ENCODE measurements around the gene PCDHGC5. TPM values are rescaled to one million over a fixed set of nuclear protein-coding genes. Genes with fewer than 3 reads are reported as not detected.
A peak's percentile ranks its signal among the peaks of the same experiment; 100 is the strongest.

Gene PCDHGC5
- total RNA-seq, 1 experiment from 2014 or later: 0.25 TPM

DNA sequence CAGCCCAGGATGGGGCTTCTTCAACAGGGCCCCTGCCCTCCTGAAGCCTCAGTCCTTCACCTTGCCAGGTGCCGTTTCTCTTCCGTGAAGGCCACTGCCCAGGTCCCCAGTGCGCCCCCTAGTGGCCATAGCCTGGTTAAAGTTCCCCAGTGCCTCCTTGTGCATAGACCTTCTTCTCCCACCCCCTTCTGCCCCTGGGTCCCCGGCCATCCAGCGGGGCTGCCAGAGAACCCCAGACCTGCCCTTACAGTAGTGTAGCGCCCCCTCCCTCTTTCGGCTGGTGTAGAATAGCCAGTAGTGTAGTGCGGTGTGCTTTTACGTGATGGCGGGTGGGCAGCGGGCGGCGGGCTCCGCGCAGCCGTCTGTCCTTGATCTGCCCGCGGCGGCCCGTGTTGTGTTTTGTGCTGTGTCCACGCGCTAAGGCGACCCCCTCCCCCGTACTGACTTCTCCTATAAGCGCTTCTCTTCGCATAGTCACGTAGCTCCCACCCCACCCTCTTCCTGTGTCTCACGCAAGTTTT is 23.6 kb downstream of the PCDHGC5 start:
- Histone ChIP-seq H3K27me3 (replicated peaks; ENCODE audit: control insufficient read depth, insufficient read depth, low read length) (no peaks in the 10 kb centered on the region), H3K4me3 (ENCODE audit: low read depth, low read length) (no peak overlapping the region), H3K9me3 (no peaks in the 10 kb centered on the region), H3K36me3 (ENCODE audit: control insufficient read depth, insufficient read depth, low read length) (no peaks in the 10 kb centered on the region; the same call in 1 of the 2 replicates), H3K4me1 (no peaks in the 10 kb centered on the region)
- intact Hi-C loops (cut with micrococcal nuclease; ENCODE audit: unreplicated experiment): loop anchor here (2.0 kb wide), 1 partner anchor 100 kb away; the partner anchor contains the start of gene PCDHGA10
- peak overlapping the region; percentile 58 for H3K27ac Mint-ChIP-seq (ENCODE audit: unreplicated experiment)
- no TSS peak for BruUV-seq (replicated peaks)
- POLR2A ChIA-PET: no interaction called here
- CTCF ChIA-PET: interaction anchor here (1.0 kb wide), 1 partner anchor 52 kb away, joined by 3 read pairs; no protein-coding TSS in a partner anchor
- peak; percentile 64 to 77 for DNase-seq
- no peaks in the 10 kb centered on the region for H3K27me3 Mint-ChIP-seq (ENCODE audit: insufficient read depth, unreplicated experiment)
- no peaks in the 10 kb centered on the region for H3K4me1 Mint-ChIP-seq (ENCODE audit: low read depth, unreplicated experiment)
- H3K9me3 Mint-ChIP-seq (ENCODE audit: unreplicated experiment): no peaks in the 10 kb centered on the region
- TF ChIP-seq, protein P1, sequence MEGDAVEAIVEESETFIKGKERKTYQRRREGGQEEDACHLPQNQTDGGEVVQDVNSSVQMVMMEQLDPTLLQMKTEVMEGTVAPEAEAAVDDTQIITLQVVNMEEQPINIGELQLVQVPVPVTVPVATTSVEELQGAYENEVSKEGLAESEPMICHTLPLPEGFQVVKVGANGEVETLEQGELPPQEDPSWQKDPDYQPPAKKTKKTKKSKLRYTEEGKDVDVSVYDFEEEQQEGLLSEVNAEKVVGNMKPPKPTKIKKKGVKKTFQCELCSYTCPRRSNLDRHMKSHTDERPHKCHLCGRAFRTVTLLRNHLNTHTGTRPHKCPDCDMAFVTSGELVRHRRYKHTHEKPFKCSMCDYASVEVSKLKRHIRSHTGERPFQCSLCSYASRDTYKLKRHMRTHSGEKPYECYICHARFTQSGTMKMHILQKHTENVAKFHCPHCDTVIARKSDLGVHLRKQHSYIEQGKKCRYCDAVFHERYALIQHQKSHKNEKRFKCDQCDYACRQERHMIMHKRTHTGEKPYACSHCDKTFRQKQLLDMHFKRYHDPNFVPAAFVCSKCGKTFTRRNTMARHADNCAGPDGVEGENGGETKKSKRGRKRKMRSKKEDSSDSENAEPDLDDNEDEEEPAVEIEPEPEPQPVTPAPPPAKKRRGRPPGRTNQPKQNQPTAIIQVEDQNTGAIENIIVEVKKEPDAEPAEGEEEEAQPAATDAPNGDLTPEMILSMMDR (IDR thresholded peaks at IDR 0.05; ENCODE audit: insufficient read depth in 1 of 2, low read depth in 1 of 2, low read length in 1 of 2, severe bottlenecking in 1 of 2, unreplicated experiment in 1 of 2): peak; percentile 67 to 85
- H3K36me3 Mint-ChIP-seq (ENCODE audit: insufficient read depth, unreplicated experiment): peaks cover 61% of the 10 kb centered on the region
- H3K4me3 Mint-ChIP-seq (ENCODE audit: unreplicated experiment): no peak overlapping the region

DNA sequence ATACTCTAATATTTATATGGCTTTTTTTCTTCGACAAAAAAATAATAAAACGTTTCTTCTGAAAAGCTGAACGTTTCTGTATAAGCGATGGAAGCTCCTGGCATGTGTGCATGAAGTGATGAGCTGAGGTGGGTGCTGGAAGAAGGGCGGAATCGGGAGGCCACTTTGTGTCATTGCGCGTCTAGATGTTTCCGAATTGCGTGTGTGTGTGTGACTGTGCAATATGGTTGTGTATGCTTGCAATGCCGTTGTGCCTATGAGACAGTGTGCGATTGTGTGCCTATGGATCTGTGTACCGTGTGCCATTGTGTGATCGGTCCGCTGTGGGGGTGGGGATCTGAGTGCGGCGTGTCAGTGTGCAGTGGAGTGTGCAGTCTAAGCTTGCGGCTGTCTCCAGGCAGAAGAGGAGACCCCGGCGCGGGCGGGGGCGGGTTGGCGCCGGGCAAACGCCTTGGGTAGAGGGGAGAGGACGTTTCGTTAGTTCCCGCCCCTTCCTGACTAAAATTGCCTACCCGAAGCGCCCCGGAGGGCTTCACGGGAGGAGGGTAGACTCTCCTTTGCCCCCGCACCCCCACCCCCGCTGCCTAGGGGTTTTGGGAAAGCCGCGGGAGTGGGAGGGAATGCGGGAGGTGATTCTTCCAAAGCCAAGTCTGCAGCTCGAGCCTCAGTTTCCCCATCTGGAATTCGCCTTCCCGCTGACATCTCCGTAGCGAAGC is 24.2 kb downstream of the PCDHGC5 start:
- intact Hi-C loops (cut with micrococcal nuclease; ENCODE audit: unreplicated experiment): loop anchor here (2.0 kb wide), 1 partner anchor 100 kb away; the partner anchor contains the start of gene PCDHGA10
- ChIA-PET POLR2A (no interaction called here), CTCF (interaction anchor here (0.6 to 1.1 kb wide), 2 partner anchors 143 to 304 kb away, joined by 3 read pairs; partner anchors contain the start of gene PCDHGB3)
- Histone ChIP-seq H3K27me3 (replicated peaks; ENCODE audit: control insufficient read depth, insufficient read depth, low read length) (no peaks in the 10 kb centered on the region), H3K4me1 (no peaks in the 10 kb centered on the region), H3K4me3 (ENCODE audit: low read depth, low read length) (no peak overlapping the region), H3K9me3 (no peaks in the 10 kb centered on the region), H3K36me3 (ENCODE audit: control insufficient read depth, insufficient read depth, low read length) (no peaks in the 10 kb centered on the region; the same call in 1 of the 2 replicates)
- no peak for DNase-seq
- Mint-ChIP-seq H3K27ac (ENCODE audit: unreplicated experiment) (peak overlapping the region; percentile 58), H3K27me3 (ENCODE audit: insufficient read depth, unreplicated experiment) (no peaks in the 10 kb centered on the region), H3K36me3 (ENCODE audit: insufficient read depth, unreplicated experiment) (peaks cover 67% of the 10 kb centered on the region), H3K9me3 (ENCODE audit: unreplicated experiment) (no peaks in the 10 kb centered on the region), H3K4me1 (ENCODE audit: low read depth, unreplicated experiment) (no peaks in the 10 kb centered on the region), H3K4me3 (ENCODE audit: unreplicated experiment) (no peak overlapping the region)
- BruUV-seq (replicated peaks): no TSS peak
- TF ChIP-seq, protein P1 (IDR thresholded peaks at IDR 0.05; ENCODE audit: insufficient read depth in 1 of 2, low read depth in 1 of 2, low read length in 1 of 2, severe bottlenecking in 1 of 2, unreplicated experiment in 1 of 2): no peak

DNA sequence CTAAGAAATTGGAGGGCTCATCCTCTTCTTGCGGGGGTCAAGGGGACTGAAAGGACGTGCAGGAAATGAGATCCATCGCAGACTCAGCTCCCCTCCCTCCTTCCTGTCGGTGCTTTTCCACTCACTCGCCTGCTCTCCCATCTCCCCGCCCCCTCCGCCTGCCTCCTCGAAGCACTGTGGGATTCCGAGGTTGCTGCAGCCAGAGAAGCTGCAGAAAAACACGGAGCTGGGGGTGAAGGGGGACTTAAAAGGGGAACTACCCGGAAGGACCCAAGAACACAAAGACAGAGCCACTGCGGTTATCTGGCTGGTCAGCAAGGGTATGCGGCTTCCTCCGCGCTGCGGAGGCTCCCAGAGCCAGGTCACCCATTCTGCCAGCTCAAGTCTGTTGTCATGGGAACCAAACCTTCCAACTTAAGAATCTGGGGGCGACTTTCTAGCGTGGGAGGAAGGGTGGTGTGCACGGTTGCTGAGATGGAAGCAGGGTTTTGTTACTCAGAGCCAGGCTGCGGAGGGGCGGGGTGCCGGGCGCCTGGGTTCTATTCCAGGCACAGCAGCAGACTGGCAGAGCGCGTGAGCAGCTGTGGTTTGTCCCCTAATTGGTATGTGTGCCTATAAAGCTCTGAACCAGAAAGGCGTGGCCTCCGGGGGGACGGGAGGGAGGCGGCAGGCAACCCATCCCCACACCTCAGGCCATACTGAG is 24.9 kb downstream of the PCDHGC5 start:
- Histone ChIP-seq H3K9me3 (no peaks in the 10 kb centered on the region), H3K36me3 (ENCODE audit: control insufficient read depth, insufficient read depth, low read length) (no peaks in the 10 kb centered on the region; the same call in 1 of the 2 replicates), H3K27me3 (replicated peaks; ENCODE audit: control insufficient read depth, insufficient read depth, low read length) (no peaks in the 10 kb centered on the region), H3K4me3 (ENCODE audit: low read depth, low read length) (no peak overlapping the region), H3K4me1 (no peaks in the 10 kb centered on the region)
- H3K27ac Mint-ChIP-seq (ENCODE audit: unreplicated experiment): peak overlapping the region; percentile 58
- no peaks in the 10 kb centered on the region for H3K4me1 Mint-ChIP-seq (ENCODE audit: low read depth, unreplicated experiment)
- no TSS peak for BruUV-seq (replicated peaks)
- TF ChIP-seq, protein P1 (IDR thresholded peaks at IDR 0.05; ENCODE audit: insufficient read depth in 1 of 2, low read depth in 1 of 2, low read length in 1 of 2, severe bottlenecking in 1 of 2, unreplicated experiment in 1 of 2): no peak
- intact Hi-C loops (cut with micrococcal nuclease; ENCODE audit: unreplicated experiment): loop anchor here (2.0 kb wide), 1 partner anchor 101 kb away; the partner anchor contains the start of gene PCDHGA10
- POLR2A ChIA-PET: no interaction called here
- DNase-seq: no peak
- no peaks in the 10 kb centered on the region for H3K27me3 Mint-ChIP-seq (ENCODE audit: insufficient read depth, unreplicated experiment)
- H3K36me3 Mint-ChIP-seq (ENCODE audit: insufficient read depth, unreplicated experiment): peaks cover 74% of the 10 kb centered on the region
- no peaks in the 10 kb centered on the region for H3K9me3 Mint-ChIP-seq (ENCODE audit: unreplicated experiment)
- no peak overlapping the region for H3K4me3 Mint-ChIP-seq (ENCODE audit: unreplicated experiment)
- CTCF ChIA-PET: interaction anchor here (0.6 to 1.3 kb wide), 3 partner anchors 11 to 144 kb away, joined by 3 to 4 read pairs (median 3); partner anchors contain the start of gene PCDHGB3

Data from Caco-2 (cell line).